Body of pancreas (tissue), 4 donors: ENCODE measurements around the gene CRK. TPM values are rescaled to one million over a fixed set of nuclear protein-coding genes. Genes with fewer than 3 reads are reported as not detected.

Experiments
- ATAC-seq: fragments of 150-250 bp; one replicate; pipeline ENCODE4 v1.9.1; 2016
- DNase-seq, 4 donors: peaks; one replicate each; pipeline ENCODE4 v3.0.0-alpha.2; 2019
- H3K27ac ChIP-seq, 4 donors: fragments of 200-600 bp; sonication (generic); 1 replicate in 3 of 4; 2 replicates in 1 of 4; pipeline versions ENCODE4 v1.5.1 to v1.6.1; 2016 to 2019; ENCODE audit warnings: mild to moderate bottlenecking in 1 of 4, mixed read lengths in 1 of 4, moderate library complexity in 1 of 4
- H3K27me3 ChIP-seq, 2 donors: fragments of 200-600 bp; sonication (generic); one replicate each; pipeline ENCODE4 v1.6.0; 2016; ENCODE audit warnings: mild to moderate bottlenecking in 1 of 2
- H3K36me3 ChIP-seq, 2 donors: fragments of 200-600 bp; sonication (generic); replicated peaks in 1 of 2; 2 replicates each; pipeline ENCODE4 v1.5.1; 2016; ENCODE audit warnings: low read depth in 2 of 2; ENCODE audit not compliant: insufficient read depth in 1 of 2
- H3K4me1 ChIP-seq: fragments of 200-600 bp; sonication (generic); one replicate; pipeline ENCODE4 v1.6.0; 2016
- H3K4me3 ChIP-seq, 2 donors: fragments of 200-600 bp; sonication (generic); 1 replicate in 1 of 2; 2 replicates in 1 of 2; pipeline ENCODE4 v1.5.1; 2016 to 2019
- H3K9me3 ChIP-seq, 3 donors: fragments of 200-600 bp; sonication (generic); 1 replicate in 2 of 3; 2 replicates in 1 of 3; pipeline ENCODE4 v1.5.1; 2016
- CTCF ChIP-seq, 7 experiments: fragments of 450-650 bp in 4 of 7; fragments of 200-600 bp in 3 of 7; sonication (generic) in 3 of 7; IDR thresholded peaks; one replicate each; pipeline ENCODE4 v1.5.1; 2016 to 2019; ENCODE audit warnings: antibody characterized with exemption in 7 of 7
- POLR2A ChIP-seq, 3 donors: fragments of 450-650 bp; IDR thresholded peaks; one replicate each; pipeline ENCODE4 v1.6.1; 2016; ENCODE audit warnings: antibody characterized with exemption in 3 of 3, mild to moderate bottlenecking in 2 of 3
- WGBS, 2 donors: methylation state at CpG; one replicate each; pipeline ENCODE4 v1.1.5; 2017; 5-methylcytosine and 5-hydroxymethylcytosine counted together
- intact Hi-C: fragments of 100-400 bp; cut with DNase I; formaldehyde crosslinking; loops from one replicate; pipeline ENCODE4 v1.15.1; 2023
- total RNA-seq, 2 donors: library from RNA; depleted of rRNA; stranded (reverse); fragments of >200 nt; gene quantifications; one replicate each; pipeline ENCODE4 v1.1.0, GENCODE V29; 2016

Gene CRK
- total RNA-seq, 2 donors from 2014 or later, result 27.7 to 35.5 TPM

GRCh38 chr17:1373707-1374237 is 82.3 kb downstream of the CRK start:
- WGBS, 2 donors, result 40 to 57% methylated on average over 8 to 9 of the region's 9 CpGs
- H3K36me3 ChIP-seq, result no peaks in the 10 kb centered on the region
- H3K4me1 ChIP-seq, result peaks cover 65% of the 10 kb centered on the region
- intact Hi-C loops, result no loop called here
- no peak for DNase-seq
- no peak for ATAC-seq
- H3K27me3 ChIP-seq, result no peaks in the 10 kb centered on the region
- H3K9me3 ChIP-seq, result no peaks in the 10 kb centered on the region
- TF ChIP-seq POLR2A (IDR thresholded peaks at IDR 0.05) (no peak), CTCF (IDR thresholded peaks at IDR 0.05) (no peak)
- H3K4me3 ChIP-seq, result no peak overlapping the region
- peak overlapping the region in 2 of 4 donors; percentile 18 to 24 for H3K27ac ChIP-seq

GRCh38 chr17:1372618-1373017 is 83.4 kb downstream of the CRK start:
- Histone ChIP-seq H3K27ac (no peak overlapping the region), H3K9me3 (no peaks in the 10 kb centered on the region), H3K27me3 (no peaks in the 10 kb centered on the region), H3K4me1 (peaks cover 59% of the 10 kb centered on the region), H3K4me3 (no peak overlapping the region), H3K36me3 (no peaks in the 10 kb centered on the region)
- intact Hi-C loops, result no loop called here
- TF ChIP-seq POLR2A (IDR thresholded peaks at IDR 0.05) (no peak), CTCF (IDR thresholded peaks at IDR 0.05) (no peak)
- no peak for DNase-seq
- 84 to 86% methylated on average over 7 of the region's 7 CpGs for WGBS, 2 donors
- no peak for ATAC-seq

DNA sequence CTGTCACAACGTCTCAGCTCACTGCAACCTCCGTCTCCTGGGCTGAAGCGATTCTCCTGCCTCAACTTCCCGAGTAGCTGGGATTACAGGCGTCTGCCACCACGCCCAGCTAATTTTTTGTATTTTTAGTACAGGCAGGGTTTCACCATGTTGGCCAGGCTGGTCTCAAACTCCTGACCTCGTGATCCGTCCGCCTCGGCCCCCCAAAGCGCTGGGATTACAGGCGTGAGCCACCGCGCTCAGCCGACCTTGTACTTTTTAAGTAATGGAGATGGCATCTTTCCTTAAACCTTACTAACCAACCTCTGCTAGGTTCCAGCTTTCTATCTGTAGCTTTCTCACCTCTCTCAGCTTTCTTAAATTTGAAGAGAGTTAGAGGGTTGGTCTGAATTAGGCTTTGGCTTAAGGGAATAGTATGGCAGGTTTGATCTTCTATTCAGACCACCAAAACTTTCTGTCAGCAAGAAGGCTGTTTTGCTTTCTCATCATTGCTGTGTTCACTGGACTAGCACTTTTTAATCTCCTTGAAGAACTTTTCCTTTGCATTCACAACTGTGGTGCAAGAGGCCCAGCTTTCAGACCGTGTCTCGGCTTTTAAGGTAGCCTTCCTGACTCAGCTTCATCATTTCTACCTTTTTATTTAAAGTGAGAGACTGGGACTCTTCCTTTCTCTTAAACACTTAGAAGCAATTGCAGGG is 84.0 kb downstream of the CRK start:
- H3K4me1 ChIP-seq, result peaks cover 59% of the 10 kb centered on the region
- TF ChIP-seq POLR2A (IDR thresholded peaks at IDR 0.05) (no peak), CTCF (IDR thresholded peaks at IDR 0.05) (no peak)
- WGBS, 2 donors, result 84 to 85% methylated on average over 17 of the region's 17 CpGs
- no peak overlapping the region for H3K27ac ChIP-seq
- ATAC-seq (no peak), DNase-seq (no peak)
- H3K4me3 ChIP-seq, result no peak overlapping the region
- no peaks in the 10 kb centered on the region for H3K27me3 ChIP-seq
- H3K9me3 ChIP-seq, result no peaks in the 10 kb centered on the region
- no peaks in the 10 kb centered on the region for H3K36me3 ChIP-seq
- intact Hi-C loops, result no loop called here

Other genes with a start within 250 kb of the CRK start
- not detected for gene BHLHA9, start 185.8 kb downstream of the CRK start, total RNA-seq
- 10 to 100 TPM in 1 of 2 donors, 1 to 10 TPM in 1; 1.0 to 23.4 TPM for gene TRARG1, start 176.6 kb downstream of the CRK start, total RNA-seq
- gene YWHAE, start 56.0 kb downstream of the CRK start, total RNA-seq, result 100 to 1,000 TPM; 301 to 378 TPM
- 10 to 100 TPM; 77.3 to 94.6 TPM for gene MYO1C, start 36.5 kb upstream of the CRK start, total RNA-seq
- 10 to 100 TPM; 26.4 to 34.2 TPM for gene INPP5K, start 60.4 kb upstream of the CRK start, total RNA-seq
- gene PITPNA, start 106.6 kb upstream of the CRK start, total RNA-seq, result 10 to 100 TPM; 11.2 to 14.3 TPM
- 10 to 100 TPM in 1 of 2 donors, 1 to 10 TPM in 1; 9.6 to 22.4 TPM for gene SLC43A2, start 172.6 kb upstream of the CRK start, total RNA-seq
- gene SCARF1, start 189.5 kb upstream of the CRK start, total RNA-seq, result 10 to 100 TPM in 1 of 2 donors, 1 to 10 TPM in 1; 9.1 to 15.5 TPM
- 10 to 100 TPM; 21.0 to 68.2 TPM for gene RILP, start 193.6 kb upstream of the CRK start, total RNA-seq
- 100 to 1,000 TPM in 1 of 2 donors, 10 to 100 TPM in 1; 84.7 to 100 TPM for gene PRPF8, start 228.6 kb upstream of the CRK start, total RNA-seq